ENCODE measurements around the gene WDR70. TPM values are rescaled to one million over a fixed set of nuclear protein-coding genes. Genes with fewer than 3 reads are reported as not detected.

WDR70 gene
- total and polyA plus RNA-seq, 4 donors, result 4.0 to 17.7 (median 14.5) TPM

DNA sequence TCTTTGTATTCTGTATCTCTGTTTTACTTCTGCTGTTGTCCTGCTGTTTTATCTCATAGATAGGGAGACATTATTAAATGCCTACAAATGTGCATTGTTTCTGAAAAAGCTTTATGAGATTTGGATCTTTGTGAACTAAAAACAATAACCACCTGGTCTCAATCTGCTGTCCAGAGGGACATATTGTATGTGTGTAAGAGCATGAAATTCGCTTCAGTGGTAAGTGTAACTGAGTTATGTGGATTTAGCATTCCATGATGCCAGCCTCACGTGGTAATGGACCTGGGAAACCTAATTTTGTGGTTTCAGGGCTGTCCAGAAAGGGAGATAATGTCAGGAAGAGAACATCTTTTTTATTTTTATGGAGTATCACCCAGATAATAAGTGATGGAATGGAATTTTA lies 341.4 kb downstream of the WDR70 start:
- WGBS, result 97% methylated on average over 2 of the region's 2 CpGs
- no peaks in the 10 kb centered on the region for H3K9me3 ChIP-seq (ENCODE audit: control insufficient read depth in 4 of 4, low read length in 3 of 4)
- TF ChIP-seq FOXA2 (IDR thresholded peaks at IDR 0.05) (no peak), RAD21 (IDR thresholded peaks at IDR 0.05) (no peak), JUND (IDR thresholded peaks at IDR 0.05) (no peak), GABPA (IDR thresholded peaks at IDR 0.05 in 1 of 2, conservative IDR thresholded peaks at IDR 0.05 in 1 of 2) (no peak), SP1 (IDR thresholded peaks at IDR 0.05) (no peak), HNF4G (IDR thresholded peaks at IDR 0.05) (no peak), EGR1 (IDR thresholded peaks at IDR 0.05; ENCODE audit: low read depth in 2 of 2) (no peak)
- TF ChIP-seq, protein P1, sequence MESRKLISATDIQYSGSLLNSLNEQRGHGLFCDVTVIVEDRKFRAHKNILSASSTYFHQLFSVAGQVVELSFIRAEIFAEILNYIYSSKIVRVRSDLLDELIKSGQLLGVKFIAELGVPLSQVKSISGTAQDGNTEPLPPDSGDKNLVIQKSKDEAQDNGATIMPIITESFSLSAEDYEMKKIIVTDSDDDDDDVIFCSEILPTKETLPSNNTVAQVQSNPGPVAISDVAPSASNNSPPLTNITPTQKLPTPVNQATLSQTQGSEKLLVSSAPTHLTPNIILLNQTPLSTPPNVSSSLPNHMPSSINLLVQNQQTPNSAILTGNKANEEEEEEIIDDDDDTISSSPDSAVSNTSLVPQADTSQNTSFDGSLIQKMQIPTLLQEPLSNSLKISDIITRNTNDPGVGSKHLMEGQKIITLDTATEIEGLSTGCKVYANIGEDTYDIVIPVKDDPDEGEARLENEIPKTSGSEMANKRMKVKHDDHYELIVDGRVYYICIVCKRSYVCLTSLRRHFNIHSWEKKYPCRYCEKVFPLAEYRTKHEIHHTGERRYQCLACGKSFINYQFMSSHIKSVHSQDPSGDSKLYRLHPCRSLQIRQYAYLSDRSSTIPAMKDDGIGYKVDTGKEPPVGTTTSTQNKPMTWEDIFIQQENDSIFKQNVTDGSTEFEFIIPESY (IDR thresholded peaks at IDR 0.05), result no peak
- TF ChIP-seq, protein P2, sequence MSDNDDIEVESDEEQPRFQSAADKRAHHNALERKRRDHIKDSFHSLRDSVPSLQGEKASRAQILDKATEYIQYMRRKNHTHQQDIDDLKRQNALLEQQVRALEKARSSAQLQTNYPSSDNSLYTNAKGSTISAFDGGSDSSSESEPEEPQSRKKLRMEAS (IDR thresholded peaks at IDR 0.05), result no peak
- peaks cover 3 to 13% (median 12%) of the 10 kb centered on the region in 4 donors for H3K4me1 ChIP-seq (ENCODE audit: control insufficient read depth in 4 of 4, insufficient read depth in 4 of 4, low read length in 3 of 4)
- DNase-seq (ENCODE audit: low spot score), result no peak
- no peak overlapping the region for H3K9ac ChIP-seq (ENCODE audit: low read depth in 1 of 2, low read length in 2 of 2)
- no peak overlapping the region for H3K4me3 ChIP-seq (ENCODE audit: low read depth in 1 of 3, low read length in 3 of 3)
- H3K27me3 ChIP-seq (ENCODE audit: control insufficient read depth in 4 of 4, insufficient read depth in 4 of 4, low read length in 3 of 4), result no peaks in the 10 kb centered on the region
- no peaks in the 10 kb centered on the region for H3K36me3 ChIP-seq (ENCODE audit: control insufficient read depth in 4 of 4, insufficient read depth in 3 of 4, low read depth in 1 of 4, low read length in 3 of 4)
- H3K27ac ChIP-seq (ENCODE audit: low read depth in 1 of 2, low read length in 2 of 2), result no peak overlapping the region

DNA sequence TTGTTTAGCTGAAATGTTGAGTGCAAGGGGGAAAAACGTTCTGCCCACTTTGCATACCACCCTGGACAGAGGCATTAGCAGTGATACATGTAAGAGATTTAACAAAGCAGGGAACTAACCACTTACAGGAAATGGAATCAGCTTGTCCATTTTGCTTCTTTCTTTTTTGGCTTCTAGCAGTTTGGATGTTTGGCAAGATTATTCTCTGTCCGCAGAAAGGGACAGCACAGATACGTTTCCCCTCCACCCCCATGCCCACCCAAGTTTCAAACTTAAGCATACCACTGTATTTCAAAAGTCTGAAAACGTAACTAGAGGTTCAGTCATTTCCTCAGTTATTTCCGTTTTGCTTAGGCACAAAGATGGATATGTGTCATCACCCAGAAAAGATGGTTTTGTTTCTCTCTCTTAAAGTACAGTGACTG lies 342.3 kb downstream of the WDR70 start:
- no peak overlapping the region for H3K9ac ChIP-seq (ENCODE audit: low read depth in 1 of 2, low read length in 2 of 2)
- no peak overlapping the region for H3K27ac ChIP-seq (ENCODE audit: low read depth in 1 of 2, low read length in 2 of 2)
- 77% methylated on average over 5 of the region's 5 CpGs for WGBS

More for the DNA sequence above, 342.3 kb downstream of the WDR70 start:
- TF ChIP-seq TAF1 (conservative IDR thresholded peaks at IDR 0.05), result no peak
- TF ChIP-seq YY1 (IDR thresholded peaks at IDR 0.05), result no peak
- TF ChIP-seq SP1 (IDR thresholded peaks at IDR 0.05), result no peak
- TF ChIP-seq, protein P1 (IDR thresholded peaks at IDR 0.05), result no peak
- TF ChIP-seq FOXA2 (IDR thresholded peaks at IDR 0.05), result no peak
- no peak for TF ChIP-seq RXRA (IDR thresholded peaks at IDR 0.05)
- TF ChIP-seq, protein P2 (IDR thresholded peaks at IDR 0.05), result no peak
- TF ChIP-seq HNF4A (conservative IDR thresholded peaks at IDR 0.05), result no peak
- no peak for TF ChIP-seq HNF4G (IDR thresholded peaks at IDR 0.05)
- TF ChIP-seq FOXA1 (IDR thresholded peaks at IDR 0.05), result no peak
- no peak for TF ChIP-seq RAD21 (IDR thresholded peaks at IDR 0.05)
- no peak for TF ChIP-seq GABPA (IDR thresholded peaks at IDR 0.05 in 1 of 2, conservative IDR thresholded peaks at IDR 0.05 in 1 of 2)
- H3K27me3 ChIP-seq (ENCODE audit: control insufficient read depth in 4 of 4, insufficient read depth in 4 of 4, low read length in 3 of 4), result no peaks in the 10 kb centered on the region
- no peaks in the 10 kb centered on the region for H3K36me3 ChIP-seq (ENCODE audit: control insufficient read depth in 4 of 4, insufficient read depth in 3 of 4, low read depth in 1 of 4, low read length in 3 of 4)
- DNase-seq (ENCODE audit: low spot score), result no peak
- peaks cover 3 to 13% (median 12%) of the 10 kb centered on the region in 4 donors for H3K4me1 ChIP-seq (ENCODE audit: control insufficient read depth in 4 of 4, insufficient read depth in 4 of 4, low read length in 3 of 4)
- no peaks in the 10 kb centered on the region for H3K9me3 ChIP-seq (ENCODE audit: control insufficient read depth in 4 of 4, low read length in 3 of 4)
- no peak overlapping the region for H3K4me3 ChIP-seq (ENCODE audit: low read depth in 1 of 3, low read length in 3 of 3)

All from liver (tissue), 9 donors.